HFFc6 (cell line): Measurements from ENCODE around the gene KRTAP29-1. TPM values are rescaled to one million over a fixed set of nuclear protein-coding genes. Genes with fewer than 3 reads are reported as not detected.

Experiments used
- DNase-seq: peaks from one replicate; pipeline ENCODE4 v3.0.0-alpha.2; 2018
- H3K27ac Mint-ChIP-seq: 2 replicates; pipeline ENCODE4 v1.8.0; 2020; ENCODE audit warnings: mild to moderate bottlenecking, mixed read lengths
- H3K27me3 Mint-ChIP-seq: 2 replicates; pipeline ENCODE4 v1.8.0; 2021; ENCODE audit warnings: mild to moderate bottlenecking, moderate library complexity, mixed read lengths; ENCODE audit not compliant: insufficient read depth
- H3K36me3 Mint-ChIP-seq: 2 replicates; pipeline ENCODE4 v1.8.0; 2021; ENCODE audit warnings: low read depth, mixed read lengths
- H3K4me1 Mint-ChIP-seq: 2 replicates; pipeline ENCODE4 v1.8.0; 2020; ENCODE audit warnings: low read depth, mixed read lengths
- H3K4me3 Mint-ChIP-seq: 2 replicates; pipeline ENCODE4 v1.8.0; 2020; ENCODE audit warnings: mild to moderate bottlenecking, moderate library complexity, mixed read lengths
- H3K9me3 Mint-ChIP-seq: 2 replicates; pipeline ENCODE4 v1.8.0; 2020; ENCODE audit warnings: mild to moderate bottlenecking, mixed read lengths
- CTCF ChIP-seq: fragments of 200-600 bp; sonication (generic); IDR thresholded peaks from 2 replicates; pipeline ENCODE4 v1.5.0; 2021; ENCODE audit warnings: antibody characterized with exemption, mild to moderate bottlenecking
- total RNA-seq, 6 experiments: library from RNA; stranded (reverse); fragmentation: NEBNext Ultra II Directional; extraction: Animal tissue kit (Norgen Biotek cat#: 25700); gene quantifications; 2 replicates in 1 of 6; 3 replicates in 5 of 6; pipeline ENCODE4 v1.2.3, GENCODE V29; 2021

Gene KRTAP29-1
- total RNA-seq, 6 experiments from 2014 or later, result not detected

DNA sequence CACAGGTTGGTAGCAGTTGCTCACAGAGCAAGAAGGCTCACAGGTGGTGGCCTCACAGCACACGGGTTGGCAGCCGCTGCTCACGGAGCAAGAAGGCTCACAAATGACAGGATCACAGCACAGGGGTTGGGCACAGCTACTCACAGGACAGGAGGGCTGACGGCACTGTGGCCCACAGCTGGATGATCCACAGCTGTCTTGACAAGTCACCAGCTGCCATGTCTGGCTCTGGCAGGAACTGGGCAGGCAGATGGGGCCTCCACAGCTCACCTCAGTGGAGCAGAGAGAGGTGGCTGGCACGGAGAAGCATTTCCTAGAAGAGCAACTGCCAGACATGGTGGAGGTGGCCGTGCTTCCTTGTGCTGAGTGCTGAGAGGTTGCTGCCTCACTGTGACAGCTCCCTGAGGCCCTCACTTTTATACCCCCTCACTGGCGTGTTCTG lies 6.3 kb upstream of the KRTAP29-1 start, which contains the start of gene KRTAP16-1:
Gene KRTAP16-1 (minus strand): TSS at position 392 of the 442 bp plus-strand sequence. CDS start 56 bp downstream, at position 336.
- no peak within 1 kb of the TSS for H3K4me3 Mint-ChIP-seq
- H3K4me1 Mint-ChIP-seq, result peaks cover 13% of the 10 kb centered on the region
- no peak for TF ChIP-seq CTCF
- no peaks in the 10 kb centered on the region; the same call in 1 of the 2 replicates for H3K9me3 Mint-ChIP-seq
- no peak within 1 kb of the TSS for H3K27ac Mint-ChIP-seq
- H3K27me3 Mint-ChIP-seq, result peaks cover 7% of the 10 kb centered on the region
- no peaks in the 10 kb centered on the region for H3K36me3 Mint-ChIP-seq
- DNase-seq, result no peak

- TF ChIP-seq CTCF, result no peak
- no peak for DNase-seq
- H3K36me3 Mint-ChIP-seq, result no peaks in the 10 kb centered on the region
- H3K9me3 Mint-ChIP-seq, result no peaks in the 10 kb centered on the region; the same call in 1 of the 2 replicates
- no peak overlapping the region for H3K27ac Mint-ChIP-seq
- peaks cover 13% of the 10 kb centered on the region for H3K4me1 Mint-ChIP-seq
- H3K27me3 Mint-ChIP-seq, result peaks cover 7% of the 10 kb centered on the region
- H3K4me3 Mint-ChIP-seq, result no peak overlapping the region
Measured at GRCh38 chr17:41308251-41308917, 5.7 kb upstream of the KRTAP29-1 start.

- H3K4me1 Mint-ChIP-seq, result peaks cover 13% of the 10 kb centered on the region
- no peak for TF ChIP-seq CTCF
- DNase-seq, result no peak
- H3K9me3 Mint-ChIP-seq, result no peaks in the 10 kb centered on the region; the same call in 1 of the 2 replicates
- peaks cover 7% of the 10 kb centered on the region for H3K27me3 Mint-ChIP-seq
- no peak overlapping the region for H3K4me3 Mint-ChIP-seq
- no peak overlapping the region for H3K27ac Mint-ChIP-seq
- no peaks in the 10 kb centered on the region for H3K36me3 Mint-ChIP-seq
Measured at GRCh38 chr17:41307647-41308046, 5.0 kb upstream of the KRTAP29-1 start.

DNA sequence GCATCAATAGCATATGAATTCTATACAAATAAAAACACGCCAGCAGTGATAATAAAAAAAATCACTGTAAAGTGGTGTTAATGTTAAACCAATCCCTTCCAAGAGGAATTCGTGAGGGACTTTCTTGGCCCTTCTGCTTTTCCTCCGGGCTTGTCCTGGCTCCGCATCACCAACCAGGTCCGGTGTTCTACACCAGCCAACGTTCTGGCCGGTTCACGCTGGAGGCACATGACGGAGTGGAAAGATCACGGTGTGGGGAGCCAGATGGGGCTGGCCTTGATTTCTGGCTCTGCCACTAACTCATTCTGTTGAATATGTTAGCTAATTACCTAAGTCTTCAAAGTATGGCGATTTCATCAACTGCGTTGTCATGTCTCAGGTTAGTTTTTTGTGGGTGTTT lies 1.4 kb upstream of the KRTAP29-1 start:
- Mint-ChIP-seq H3K4me3 (no peak overlapping the region), H3K9me3 (peaks cover 4% of the 10 kb centered on the region; the same call in 1 of the 2 replicates), H3K4me1 (peaks cover 20% of the 10 kb centered on the region), H3K27ac (no peak overlapping the region), H3K27me3 (peaks cover 2% of the 10 kb centered on the region), H3K36me3 (peaks cover 4% of the 10 kb centered on the region)
- no peak for TF ChIP-seq CTCF
- DNase-seq, result no peak

DNA sequence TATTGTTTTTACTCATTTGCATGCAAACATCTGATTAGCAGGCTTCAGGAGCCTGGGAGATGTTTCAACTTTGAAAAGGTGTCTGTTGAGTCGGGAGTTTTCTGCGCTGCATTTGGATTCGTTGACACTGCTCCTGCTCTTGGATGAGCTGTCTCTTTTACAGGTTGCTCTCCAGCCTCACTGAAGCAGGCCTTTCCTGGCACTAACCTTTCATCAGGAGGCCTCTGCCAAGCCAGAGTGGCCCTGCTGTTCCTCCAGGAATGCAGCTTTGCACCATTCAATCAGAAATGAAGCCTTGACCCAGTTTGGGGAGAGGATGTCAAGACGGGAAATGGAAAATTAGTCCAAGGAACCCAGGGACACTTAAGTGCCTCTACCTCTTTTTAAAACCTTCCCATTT lies 330 bp upstream of the KRTAP29-1 start:
- TF ChIP-seq CTCF, result no peak
- Mint-ChIP-seq H3K4me1 (peaks cover 12% of the 10 kb centered on the region), H3K27ac (no peak overlapping the region), H3K9me3 (peaks cover 4% of the 10 kb centered on the region; the same call in 1 of the 2 replicates), H3K27me3 (peaks cover 2% of the 10 kb centered on the region; the same call in 1 of the 2 replicates), H3K36me3 (peaks cover 4% of the 10 kb centered on the region), H3K4me3 (no peak overlapping the region)
- DNase-seq, result no peak
